A549 (cell line): ENCODE results near the gene IMPG2. TPM values are rescaled to one million over a fixed set of nuclear protein-coding genes. Genes with fewer than 3 reads are reported as not detected.

ENCODE experiments used
- ATAC-seq, 2 experiments: fragments of 200-7000 bp in 1 of 2; fragments of >200 bp in 1 of 2; cut with Nextera tagmentation in 1 of 2; cut with Tn5 transposase in 1 of 2; 3 replicates each; pipeline versions ENCODE4 v1.8.0 to v1.9.1; 2018 to 2020; ENCODE audit warnings: mild to moderate bottlenecking in 1 of 2, moderate library complexity in 1 of 2
- CTCF ChIA-PET: fragments of 300-600 bp; sonication (Branson Sonifier 250); formaldehyde crosslinking; extraction: SDS; loops from one replicate; lab custom pipeline; 2021; ENCODE audit warnings: antibody characterized with exemption, inconsistent platforms; lab: Yijun Ruan, JAX
- POLR2A ChIA-PET: fragments of 350-600 bp; formaldehyde crosslinking; extraction: SDS; loops from one replicate; lab custom pipeline; 2021; ENCODE audit warnings: antibody characterized with exemption, inconsistent platforms; lab: Yijun Ruan, JAX
- DNase-seq, 2 experiments: peaks; one replicate each; pipeline versions ENCODE4 v3.0.0 to v3.0.0-alpha.2; 2011 to 2016; ENCODE audit warnings: low read depth in 1 of 2, low spot score in 1 of 2
- FAIRE-seq: peaks from 2 replicates; lab custom pipeline; 2011; peaks lifted over from hg19 to GRCh38; lab: Jason Lieb, UNC
- H3K27ac ChIP-seq, 2 experiments: fragments of >200 bp; sonication (Bioruptor Twin); formaldehyde crosslinking; 3 replicates each; pipeline ENCODE4 v1.5.1; 2016 to 2017
- H3K4me1 ChIP-seq: fragments of >200 bp; sonication (Bioruptor Twin); formaldehyde crosslinking; 3 replicates; pipeline ENCODE4 v1.6.1; 2016
- H3K4me2 ChIP-seq: fragments of >200 bp; sonication (Bioruptor Twin); formaldehyde crosslinking; 3 replicates; pipeline ENCODE4 v1.6.1; 2016
- H3K4me3 ChIP-seq: fragments of >200 bp; sonication (Bioruptor Twin); formaldehyde crosslinking; 3 replicates; pipeline ENCODE4 v1.5.1; 2016
- H3K9me3 ChIP-seq: fragments of >200 bp; sonication (Bioruptor Twin); formaldehyde crosslinking; 3 replicates; pipeline ENCODE4 v1.6.1; 2016
- CBX2 ChIP-seq: fragments of 200-600 bp; sonication (generic); IDR thresholded peaks from 2 replicates; pipeline ENCODE4 v1.6.1; 2016; ENCODE audit warnings: low read depth, mild to moderate bottlenecking, borderline replicate concordance
- CBX8 ChIP-seq: fragments of 200-600 bp; sonication (generic); IDR thresholded peaks from 2 replicates; pipeline ENCODE4 v1.6.1; 2016
- CHD4 ChIP-seq: fragments of 200-600 bp; sonication (generic); IDR thresholded peaks from 2 replicates; pipeline ENCODE4 v1.6.1; 2016; ENCODE audit warnings: antibody characterized with exemption, mild to moderate bottlenecking, borderline replicate concordance
- EHMT2 ChIP-seq: fragments of 200-600 bp; sonication (generic); IDR thresholded peaks from 2 replicates; pipeline ENCODE4 v1.6.1; 2016; ENCODE audit warnings: antibody characterized with exemption, low read depth, mild to moderate bottlenecking, moderate library complexity
- EP300 ChIP-seq, 2 experiments: fragments of >200 bp; sonication (Bioruptor Twin); formaldehyde crosslinking; IDR thresholded peaks; 2 replicates in 1 of 2; 3 replicates in 1 of 2; pipeline ENCODE4 v1.6.1; 2016 to 2017
- FOSB ChIP-seq: fragments of 250-450 bp; sonication (Bioruptor Pico); IDR thresholded peaks from 2 replicates; pipeline ENCODE4 v1.5.0; 2020; ENCODE audit warnings: mild to moderate bottlenecking, moderate library complexity
- GATA3 ChIP-seq: IDR thresholded peaks from 2 replicates; pipeline ENCODE4 v1.6.1; 2012; ENCODE audit warnings: borderline replicate concordance
- HOXB13 ChIP-seq: fragments of 250-450 bp; sonication (Bioruptor Pico); IDR thresholded peaks from 2 replicates; pipeline ENCODE4 v1.5.0; 2020; ENCODE audit warnings: low read depth, mild to moderate bottlenecking, moderate library complexity
- HOXB5 ChIP-seq: fragments of 250-450 bp; sonication (Bioruptor Pico); IDR thresholded peaks from 2 replicates; pipeline ENCODE4 v1.5.0; 2020; ENCODE audit warnings: mild to moderate bottlenecking, moderate library complexity
- JUNB ChIP-seq: fragments of >200 bp; sonication (Bioruptor Twin); formaldehyde crosslinking; IDR thresholded peaks from 2 replicates; pipeline ENCODE4 v1.6.1; 2016
- MYC ChIP-seq: IDR thresholded peaks from 2 replicates; pipeline ENCODE4 v1.6.1; 2012; ENCODE audit warnings: mild to moderate bottlenecking, inconsistent platforms, low read length, improper control_type of control experiment, borderline replicate concordance
- NPAS2 ChIP-seq: fragments of 250-450 bp; sonication (Bioruptor Pico); IDR thresholded peaks from 2 replicates; pipeline ENCODE4 v1.8.0; 2022; ENCODE audit warnings: mild to moderate bottlenecking, moderate library complexity, borderline replicate concordance
- NR3C1 ChIP-seq: fragments of >200 bp; sonication (Bioruptor Twin); formaldehyde crosslinking; IDR thresholded peaks from 3 replicates; pipeline ENCODE4 v1.6.1; 2017
- PHF8 ChIP-seq: fragments of 200-600 bp; sonication (generic); IDR thresholded peaks from 2 replicates; pipeline ENCODE4 v1.6.1; 2016; ENCODE audit warnings: low read depth, mild to moderate bottlenecking, antibody characterized with exemption, moderate library complexity, borderline replicate concordance
- POLR2A ChIP-seq: IDR thresholded peaks from 2 replicates; pipeline ENCODE4 v1.6.1; 2012; ENCODE audit warnings: mild to moderate bottlenecking, low read length
- RARB ChIP-seq: fragments of 250-450 bp; sonication (Bioruptor Pico); IDR thresholded peaks from 2 replicates; pipeline ENCODE4 v1.8.0; 2021; ENCODE audit warnings: mild to moderate bottlenecking, moderate library complexity
- SMC3 ChIP-seq: fragments of >200 bp; sonication (Bioruptor Twin); formaldehyde crosslinking; IDR thresholded peaks from 3 replicates; pipeline ENCODE4 v1.6.1; 2018; ENCODE audit warnings: inconsistent platforms
- SREBF2 ChIP-seq: fragments of 450-650 bp; IDR thresholded peaks from 2 replicates; pipeline ENCODE4 v1.6.1; 2014; ENCODE audit warnings: mild to moderate bottlenecking, moderate library complexity
- ZFP36 ChIP-seq: fragments of 450-650 bp; IDR thresholded peaks from 2 replicates; pipeline ENCODE4 v1.6.1; 2014; ENCODE audit warnings: borderline replicate concordance; ENCODE audit not compliant: partially characterized antibody
- ZNF302 ChIP-seq: fragments of 250-450 bp; sonication (Bioruptor Pico); IDR thresholded peaks from 2 replicates; pipeline ENCODE4 v1.9.0; 2021; ENCODE audit warnings: inconsistent platforms, mild to moderate bottlenecking, moderate library complexity
- WGBS: methylation state at CpG from one replicate; pipeline ENCODE4 v1.1.6; 2017; ENCODE audit errors: missing lambda C conversion rate; 5-methylcytosine and 5-hydroxymethylcytosine counted together
- polyA plus RNA-seq, 4 experiments: library from polyadenylated mRNA; depleted of rRNA in 3 of 4; stranded (reverse); fragments of >200 nt; fragmentation: RNase III in 1 of 4; extraction: RNeasy Plus Mini Kit Qiagen cat#74134 plus additional on column Dnase treatment in 1 of 4; gene quantifications; 2 replicates in 3 of 4; 3 replicates in 1 of 4; pipeline ENCODE4 v1.2.3, GENCODE V29; 2011 to 2017
- TF ChIP-seq, protein P1 (sequence below): fragments of 200-600 bp; sonication (generic); IDR thresholded peaks from 2 replicates; pipeline ENCODE4 v1.6.1; 2016; ENCODE audit warnings: antibody characterized with exemption, mild to moderate bottlenecking, moderate library complexity
- TF ChIP-seq, protein P2 (sequence below): fragments of >200 bp; sonication (Bioruptor Twin); formaldehyde crosslinking; IDR thresholded peaks from 3 replicates; pipeline ENCODE4 v1.6.1; 2016
- TF ChIP-seq, protein P3 (sequence below): IDR thresholded peaks from 2 replicates; pipeline ENCODE4 v1.6.1; 2012
- TF ChIP-seq, protein P4 (sequence below): fragments of 250-450 bp; sonication (Bioruptor Pico); IDR thresholded peaks from 2 replicates; pipeline ENCODE4 v1.5.0; 2020; ENCODE audit warnings: low read depth, mild to moderate bottlenecking, moderate library complexity
- TF ChIP-seq, protein P5 (sequence below): fragments of >200 bp; sonication (Bioruptor Twin); formaldehyde crosslinking; IDR thresholded peaks from 3 replicates; pipeline ENCODE4 v1.5.1; 2016
- TF ChIP-seq, protein P6 (sequence below): fragments of 450-650 bp; IDR thresholded peaks from 2 replicates; pipeline ENCODE4 v1.6.1; 2014; ENCODE audit warnings: antibody characterized with exemption
- TF ChIP-seq, protein P7 (sequence below): IDR thresholded peaks from 2 replicates; pipeline ENCODE4 v1.6.1; 2012; ENCODE audit warnings: low read depth, borderline replicate concordance
- TF ChIP-seq, protein P8 (sequence below): fragments of 150-350 bp; IDR thresholded peaks from 2 replicates; pipeline ENCODE4 v1.6.1; 2014; ENCODE audit warnings: low read depth, mild to moderate bottlenecking, low read length

IMPG2 gene
- polyA plus RNA-seq, 2 of the 4 experiments (the other 2 are of a cell fraction): 0.03 to 0.05 TPM

DNA sequence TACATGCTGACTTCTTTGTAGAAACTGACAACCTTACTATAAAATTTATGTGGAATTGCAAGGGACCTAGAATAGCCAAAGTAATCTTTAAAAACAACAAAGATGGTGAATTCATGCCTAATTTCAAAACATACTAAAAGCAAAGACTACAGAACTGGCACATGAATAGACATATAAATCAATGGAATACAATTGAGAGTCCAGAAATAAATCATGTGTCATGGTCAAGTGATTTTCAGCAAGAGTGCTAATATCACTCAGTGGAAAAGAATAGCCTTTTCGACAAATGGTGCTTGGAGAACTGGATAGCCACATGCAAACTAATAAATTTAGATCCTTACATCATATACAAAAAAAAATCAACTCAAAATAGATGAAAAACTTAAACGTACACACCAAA, 8.7 kb downstream of the IMPG2 start:
- WGBS: 53% methylated on average over 2 of the region's 2 CpGs
- Histone ChIP-seq H3K4me1 (no peaks in the 10 kb centered on the region), H3K4me3 (no peak overlapping the region), H3K27ac (no peak overlapping the region), H3K9me3 (peaks cover 10% of the 10 kb centered on the region; the same call in 2 of the 3 replicates), H3K4me2 (no peak overlapping the region)
- ChIA-PET POLR2A (no interaction called here), CTCF (no interaction called here)
- TF ChIP-seq PHF8: no peak
- TF ChIP-seq ZFP36: no peak
- TF ChIP-seq NR3C1: no peak
- TF ChIP-seq, protein P1, sequence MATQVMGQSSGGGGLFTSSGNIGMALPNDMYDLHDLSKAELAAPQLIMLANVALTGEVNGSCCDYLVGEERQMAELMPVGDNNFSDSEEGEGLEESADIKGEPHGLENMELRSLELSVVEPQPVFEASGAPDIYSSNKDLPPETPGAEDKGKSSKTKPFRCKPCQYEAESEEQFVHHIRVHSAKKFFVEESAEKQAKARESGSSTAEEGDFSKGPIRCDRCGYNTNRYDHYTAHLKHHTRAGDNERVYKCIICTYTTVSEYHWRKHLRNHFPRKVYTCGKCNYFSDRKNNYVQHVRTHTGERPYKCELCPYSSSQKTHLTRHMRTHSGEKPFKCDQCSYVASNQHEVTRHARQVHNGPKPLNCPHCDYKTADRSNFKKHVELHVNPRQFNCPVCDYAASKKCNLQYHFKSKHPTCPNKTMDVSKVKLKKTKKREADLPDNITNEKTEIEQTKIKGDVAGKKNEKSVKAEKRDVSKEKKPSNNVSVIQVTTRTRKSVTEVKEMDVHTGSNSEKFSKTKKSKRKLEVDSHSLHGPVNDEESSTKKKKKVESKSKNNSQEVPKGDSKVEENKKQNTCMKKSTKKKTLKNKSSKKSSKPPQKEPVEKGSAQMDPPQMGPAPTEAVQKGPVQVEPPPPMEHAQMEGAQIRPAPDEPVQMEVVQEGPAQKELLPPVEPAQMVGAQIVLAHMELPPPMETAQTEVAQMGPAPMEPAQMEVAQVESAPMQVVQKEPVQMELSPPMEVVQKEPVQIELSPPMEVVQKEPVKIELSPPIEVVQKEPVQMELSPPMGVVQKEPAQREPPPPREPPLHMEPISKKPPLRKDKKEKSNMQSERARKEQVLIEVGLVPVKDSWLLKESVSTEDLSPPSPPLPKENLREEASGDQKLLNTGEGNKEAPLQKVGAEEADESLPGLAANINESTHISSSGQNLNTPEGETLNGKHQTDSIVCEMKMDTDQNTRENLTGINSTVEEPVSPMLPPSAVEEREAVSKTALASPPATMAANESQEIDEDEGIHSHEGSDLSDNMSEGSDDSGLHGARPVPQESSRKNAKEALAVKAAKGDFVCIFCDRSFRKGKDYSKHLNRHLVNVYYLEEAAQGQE: no peak
- TF ChIP-seq, protein P2, sequence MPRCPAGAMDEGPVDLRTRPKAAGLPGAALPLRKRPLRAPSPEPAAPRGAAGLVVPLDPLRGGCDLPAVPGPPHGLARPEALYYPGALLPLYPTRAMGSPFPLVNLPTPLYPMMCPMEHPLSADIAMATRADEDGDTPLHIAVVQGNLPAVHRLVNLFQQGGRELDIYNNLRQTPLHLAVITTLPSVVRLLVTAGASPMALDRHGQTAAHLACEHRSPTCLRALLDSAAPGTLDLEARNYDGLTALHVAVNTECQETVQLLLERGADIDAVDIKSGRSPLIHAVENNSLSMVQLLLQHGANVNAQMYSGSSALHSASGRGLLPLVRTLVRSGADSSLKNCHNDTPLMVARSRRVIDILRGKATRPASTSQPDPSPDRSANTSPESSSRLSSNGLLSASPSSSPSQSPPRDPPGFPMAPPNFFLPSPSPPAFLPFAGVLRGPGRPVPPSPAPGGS: no peak
- TF ChIP-seq CHD4: no peak
- no peak for TF ChIP-seq HOXB13 (CRISPR knock-in tag)
- no peak for TF ChIP-seq POLR2A
- no peak for TF ChIP-seq ZNF302 (CRISPR knock-in tag)
- TF ChIP-seq SREBF2: no peak
- TF ChIP-seq MYC: no peak
- TF ChIP-seq NPAS2: no peak
- TF ChIP-seq, protein P3, sequence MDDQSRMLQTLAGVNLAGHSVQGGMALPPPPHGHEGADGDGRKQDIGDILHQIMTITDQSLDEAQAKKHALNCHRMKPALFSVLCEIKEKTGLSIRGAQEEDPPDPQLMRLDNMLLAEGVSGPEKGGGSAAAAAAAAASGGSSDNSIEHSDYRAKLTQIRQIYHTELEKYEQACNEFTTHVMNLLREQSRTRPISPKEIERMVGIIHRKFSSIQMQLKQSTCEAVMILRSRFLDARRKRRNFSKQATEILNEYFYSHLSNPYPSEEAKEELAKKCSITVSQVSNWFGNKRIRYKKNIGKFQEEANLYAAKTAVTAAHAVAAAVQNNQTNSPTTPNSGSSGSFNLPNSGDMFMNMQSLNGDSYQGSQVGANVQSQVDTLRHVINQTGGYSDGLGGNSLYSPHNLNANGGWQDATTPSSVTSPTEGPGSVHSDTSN: no peak
- TF ChIP-seq JUNB: no peak
- TF ChIP-seq, protein P4, sequence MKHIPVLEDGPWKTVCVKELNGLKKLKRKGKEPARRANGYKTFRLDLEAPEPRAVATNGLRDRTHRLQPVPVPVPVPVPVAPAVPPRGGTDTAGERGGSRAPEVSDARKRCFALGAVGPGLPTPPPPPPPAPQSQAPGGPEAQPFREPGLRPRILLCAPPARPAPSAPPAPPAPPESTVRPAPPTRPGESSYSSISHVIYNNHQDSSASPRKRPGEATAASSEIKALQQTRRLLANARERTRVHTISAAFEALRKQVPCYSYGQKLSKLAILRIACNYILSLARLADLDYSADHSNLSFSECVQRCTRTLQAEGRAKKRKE (CRISPR knock-in tag): no peak
- no peak for TF ChIP-seq HOXB5 (CRISPR knock-in tag)
- TF ChIP-seq, protein P5, sequence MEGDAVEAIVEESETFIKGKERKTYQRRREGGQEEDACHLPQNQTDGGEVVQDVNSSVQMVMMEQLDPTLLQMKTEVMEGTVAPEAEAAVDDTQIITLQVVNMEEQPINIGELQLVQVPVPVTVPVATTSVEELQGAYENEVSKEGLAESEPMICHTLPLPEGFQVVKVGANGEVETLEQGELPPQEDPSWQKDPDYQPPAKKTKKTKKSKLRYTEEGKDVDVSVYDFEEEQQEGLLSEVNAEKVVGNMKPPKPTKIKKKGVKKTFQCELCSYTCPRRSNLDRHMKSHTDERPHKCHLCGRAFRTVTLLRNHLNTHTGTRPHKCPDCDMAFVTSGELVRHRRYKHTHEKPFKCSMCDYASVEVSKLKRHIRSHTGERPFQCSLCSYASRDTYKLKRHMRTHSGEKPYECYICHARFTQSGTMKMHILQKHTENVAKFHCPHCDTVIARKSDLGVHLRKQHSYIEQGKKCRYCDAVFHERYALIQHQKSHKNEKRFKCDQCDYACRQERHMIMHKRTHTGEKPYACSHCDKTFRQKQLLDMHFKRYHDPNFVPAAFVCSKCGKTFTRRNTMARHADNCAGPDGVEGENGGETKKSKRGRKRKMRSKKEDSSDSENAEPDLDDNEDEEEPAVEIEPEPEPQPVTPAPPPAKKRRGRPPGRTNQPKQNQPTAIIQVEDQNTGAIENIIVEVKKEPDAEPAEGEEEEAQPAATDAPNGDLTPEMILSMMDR: no peak
- no peak for TF ChIP-seq EHMT2
- ATAC-seq (no peak), FAIRE-seq (no peak), DNase-seq (no peak)

DNA sequence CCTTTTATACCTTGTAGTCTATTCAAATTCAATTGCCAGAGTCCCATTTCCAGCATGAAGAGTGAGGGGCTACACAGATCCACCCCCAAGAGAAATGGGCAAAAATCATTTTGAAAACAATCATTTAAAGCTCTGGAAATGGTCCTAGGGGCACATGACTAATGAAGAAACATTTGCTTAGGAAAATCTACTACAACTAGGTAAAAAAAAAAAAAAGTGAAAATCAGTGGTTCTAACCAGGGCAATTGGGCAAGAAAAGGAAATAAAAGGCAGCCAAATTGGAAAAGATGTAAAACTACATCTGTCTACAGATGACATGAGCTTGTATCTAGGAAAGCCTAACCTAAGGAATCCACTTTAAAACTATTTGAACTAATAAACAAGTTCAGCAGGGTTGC, 9.4 kb downstream of the IMPG2 start:
- DNase-seq (no peak), FAIRE-seq (no peak), ATAC-seq (no peak)
- H3K9me3 ChIP-seq: peaks cover 10% of the 10 kb centered on the region; the same call in 2 of the 3 replicates
- no peak overlapping the region for H3K4me2 ChIP-seq
- ChIA-PET POLR2A (no interaction called here), CTCF (no interaction called here)
- H3K4me3 ChIP-seq: no peak overlapping the region
- H3K4me1 ChIP-seq: no peaks in the 10 kb centered on the region
- H3K27ac ChIP-seq: no peak overlapping the region
- no peak for TF ChIP-seq HOXB13 (CRISPR knock-in tag)
- TF ChIP-seq, protein P6, sequence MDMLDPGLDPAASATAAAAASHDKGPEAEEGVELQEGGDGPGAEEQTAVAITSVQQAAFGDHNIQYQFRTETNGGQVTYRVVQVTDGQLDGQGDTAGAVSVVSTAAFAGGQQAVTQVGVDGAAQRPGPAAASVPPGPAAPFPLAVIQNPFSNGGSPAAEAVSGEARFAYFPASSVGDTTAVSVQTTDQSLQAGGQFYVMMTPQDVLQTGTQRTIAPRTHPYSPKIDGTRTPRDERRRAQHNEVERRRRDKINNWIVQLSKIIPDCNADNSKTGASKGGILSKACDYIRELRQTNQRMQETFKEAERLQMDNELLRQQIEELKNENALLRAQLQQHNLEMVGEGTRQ: no peak
- no peak for TF ChIP-seq FOSB (CRISPR knock-in tag)
- no peak for TF ChIP-seq EHMT2
- TF ChIP-seq CBX2: no peak
- TF ChIP-seq CBX8: no peak
- TF ChIP-seq, protein P7, sequence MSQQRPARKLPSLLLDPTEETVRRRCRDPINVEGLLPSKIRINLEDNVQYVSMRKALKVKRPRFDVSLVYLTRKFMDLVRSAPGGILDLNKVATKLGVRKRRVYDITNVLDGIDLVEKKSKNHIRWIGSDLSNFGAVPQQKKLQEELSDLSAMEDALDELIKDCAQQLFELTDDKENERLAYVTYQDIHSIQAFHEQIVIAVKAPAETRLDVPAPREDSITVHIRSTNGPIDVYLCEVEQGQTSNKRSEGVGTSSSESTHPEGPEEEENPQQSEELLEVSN: no peak
- no peak for TF ChIP-seq SMC3
- TF ChIP-seq, protein P8, sequence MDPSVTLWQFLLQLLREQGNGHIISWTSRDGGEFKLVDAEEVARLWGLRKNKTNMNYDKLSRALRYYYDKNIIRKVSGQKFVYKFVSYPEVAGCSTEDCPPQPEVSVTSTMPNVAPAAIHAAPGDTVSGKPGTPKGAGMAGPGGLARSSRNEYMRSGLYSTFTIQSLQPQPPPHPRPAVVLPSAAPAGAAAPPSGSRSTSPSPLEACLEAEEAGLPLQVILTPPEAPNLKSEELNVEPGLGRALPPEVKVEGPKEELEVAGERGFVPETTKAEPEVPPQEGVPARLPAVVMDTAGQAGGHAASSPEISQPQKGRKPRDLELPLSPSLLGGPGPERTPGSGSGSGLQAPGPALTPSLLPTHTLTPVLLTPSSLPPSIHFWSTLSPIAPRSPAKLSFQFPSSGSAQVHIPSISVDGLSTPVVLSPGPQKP: no peak
- TF ChIP-seq RARB: no peak
- no peak for TF ChIP-seq EP300 (IDR thresholded peaks at IDR 0.05)
- TF ChIP-seq SREBF2: no peak
- TF ChIP-seq GATA3: no peak
